ENCODE measurements around the gene NDUFV2. TPM values are rescaled to one million over a fixed set of nuclear protein-coding genes. Genes with fewer than 3 reads are reported as not detected.
A peak's percentile ranks its signal among the peaks of the same experiment; 100 is the strongest.
"Not testable (repeated sequence)": the region's sequence is repeated elsewhere in the genome, so short reads cannot be mapped to it uniquely, and the experiment has no call there.

NDUFV2 gene
- total RNA-seq, 2 donors from 2014 or later, result 40.5 to 42.5 TPM

DNA sequence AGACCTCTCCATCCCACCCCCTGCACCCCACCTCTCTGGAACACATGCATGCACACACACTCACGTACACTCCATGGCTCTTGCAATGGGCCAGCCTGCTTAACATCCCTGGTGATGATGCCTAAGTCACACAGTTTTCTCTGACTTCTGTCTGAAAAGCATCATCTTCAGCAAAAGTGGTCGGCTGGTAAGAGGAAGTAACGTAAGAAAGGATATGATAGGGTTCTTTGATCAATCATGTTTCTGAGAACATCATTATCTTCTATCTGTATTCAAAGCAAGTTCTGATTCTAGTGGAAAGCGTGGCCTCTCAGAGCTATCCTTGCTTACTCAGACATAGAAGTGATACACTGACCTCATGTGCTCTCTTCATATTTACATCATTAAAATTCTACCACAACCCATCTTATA is 11.4 kb upstream of the NDUFV2 start:
- WGBS, 2 donors, result 75 to 80% methylated on average over 4 of the region's 4 CpGs
- no peaks in the 10 kb centered on the region for H3K36me3 ChIP-seq (replicated peaks in 1 of 2; ENCODE audit: insufficient read depth in 1 of 2, low read depth in 2 of 2)
- TF ChIP-seq POLR2A (IDR thresholded peaks at IDR 0.05), result no peak
- TF ChIP-seq, protein P1, sequence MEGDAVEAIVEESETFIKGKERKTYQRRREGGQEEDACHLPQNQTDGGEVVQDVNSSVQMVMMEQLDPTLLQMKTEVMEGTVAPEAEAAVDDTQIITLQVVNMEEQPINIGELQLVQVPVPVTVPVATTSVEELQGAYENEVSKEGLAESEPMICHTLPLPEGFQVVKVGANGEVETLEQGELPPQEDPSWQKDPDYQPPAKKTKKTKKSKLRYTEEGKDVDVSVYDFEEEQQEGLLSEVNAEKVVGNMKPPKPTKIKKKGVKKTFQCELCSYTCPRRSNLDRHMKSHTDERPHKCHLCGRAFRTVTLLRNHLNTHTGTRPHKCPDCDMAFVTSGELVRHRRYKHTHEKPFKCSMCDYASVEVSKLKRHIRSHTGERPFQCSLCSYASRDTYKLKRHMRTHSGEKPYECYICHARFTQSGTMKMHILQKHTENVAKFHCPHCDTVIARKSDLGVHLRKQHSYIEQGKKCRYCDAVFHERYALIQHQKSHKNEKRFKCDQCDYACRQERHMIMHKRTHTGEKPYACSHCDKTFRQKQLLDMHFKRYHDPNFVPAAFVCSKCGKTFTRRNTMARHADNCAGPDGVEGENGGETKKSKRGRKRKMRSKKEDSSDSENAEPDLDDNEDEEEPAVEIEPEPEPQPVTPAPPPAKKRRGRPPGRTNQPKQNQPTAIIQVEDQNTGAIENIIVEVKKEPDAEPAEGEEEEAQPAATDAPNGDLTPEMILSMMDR (IDR thresholded peaks at IDR 0.05), result no peak
- DNase-seq, result no peak
- no peaks in the 10 kb centered on the region for H3K9me3 ChIP-seq
- intact Hi-C loops (cut with DNase I), result no loop called here
- no peaks in the 10 kb centered on the region for H3K27me3 ChIP-seq
- H3K4me1 ChIP-seq, result no peaks in the 10 kb centered on the region
- H3K27ac ChIP-seq, result no peak overlapping the region
- ATAC-seq, result no peak
- H3K4me3 ChIP-seq, result no peak overlapping the region

DNA sequence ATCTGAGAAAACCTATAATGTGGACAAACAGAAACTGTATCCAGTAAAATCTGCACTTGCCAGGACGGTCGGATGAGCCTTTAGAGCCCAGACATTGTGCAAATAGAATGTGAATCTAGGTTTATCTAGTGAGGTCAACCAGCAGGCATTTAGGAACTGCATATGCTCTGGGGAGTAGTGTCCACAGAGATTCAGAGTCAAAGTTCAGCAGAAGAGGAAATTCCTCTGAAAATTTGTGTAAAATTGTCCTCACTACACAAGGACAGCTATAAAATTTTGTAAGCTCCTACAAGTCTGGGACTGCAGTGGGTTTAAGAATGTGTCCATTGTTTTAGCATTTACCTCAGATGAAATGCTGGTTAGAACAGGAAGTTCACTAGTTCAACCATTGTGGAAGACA is 9.8 kb upstream of the NDUFV2 start:
- Histone ChIP-seq H3K4me1 (no peaks in the 10 kb centered on the region), H3K27me3 (no peaks in the 10 kb centered on the region), H3K27ac (no peak overlapping the region), H3K4me3 (no peak overlapping the region), H3K9me3 (no peaks in the 10 kb centered on the region), H3K36me3 (replicated peaks in 1 of 2; ENCODE audit: insufficient read depth in 1 of 2, low read depth in 2 of 2) (no peaks in the 10 kb centered on the region)
- intact Hi-C loops (cut with DNase I), result no loop called here
- WGBS, 2 donors, result 47 to 74% methylated on average over 2 of the region's 2 CpGs
- DNase-seq (no peak), ATAC-seq (no peak)
- TF ChIP-seq, protein P1 (IDR thresholded peaks at IDR 0.05), result no peak
- TF ChIP-seq POLR2A (IDR thresholded peaks at IDR 0.05), result no peak

DNA sequence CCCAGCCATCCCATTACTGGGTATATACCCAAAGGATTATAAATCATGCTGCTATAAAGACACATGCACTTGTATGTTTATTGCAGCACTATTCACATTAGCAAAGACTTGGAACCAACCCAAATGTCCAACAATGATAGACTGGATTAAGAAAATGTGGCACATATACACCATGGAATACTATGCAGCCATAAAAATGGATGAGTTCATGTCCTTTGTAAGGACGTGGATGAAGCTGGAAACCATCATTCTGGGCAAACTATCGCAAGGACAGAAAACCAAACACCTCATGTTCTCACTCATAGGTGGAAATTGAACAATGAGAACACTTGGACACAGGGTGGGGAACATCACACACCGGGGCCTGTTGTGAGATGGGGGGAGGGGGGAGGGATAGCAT is 9.4 kb upstream of the NDUFV2 start:
- DNase-seq; ATAC-seq; H3K4me3 ChIP-seq; intact Hi-C loops (cut with DNase I); H3K4me1 ChIP-seq; H3K27ac ChIP-seq; H3K9me3 ChIP-seq; H3K27me3 ChIP-seq; H3K36me3 ChIP-seq (replicated peaks in 1 of 2; ENCODE audit: insufficient read depth in 1 of 2, low read depth in 2 of 2): not testable (repeated sequence)
- WGBS, 2 donors, result 82 to 85% methylated on average over 3 of the region's 3 CpGs

DNA sequence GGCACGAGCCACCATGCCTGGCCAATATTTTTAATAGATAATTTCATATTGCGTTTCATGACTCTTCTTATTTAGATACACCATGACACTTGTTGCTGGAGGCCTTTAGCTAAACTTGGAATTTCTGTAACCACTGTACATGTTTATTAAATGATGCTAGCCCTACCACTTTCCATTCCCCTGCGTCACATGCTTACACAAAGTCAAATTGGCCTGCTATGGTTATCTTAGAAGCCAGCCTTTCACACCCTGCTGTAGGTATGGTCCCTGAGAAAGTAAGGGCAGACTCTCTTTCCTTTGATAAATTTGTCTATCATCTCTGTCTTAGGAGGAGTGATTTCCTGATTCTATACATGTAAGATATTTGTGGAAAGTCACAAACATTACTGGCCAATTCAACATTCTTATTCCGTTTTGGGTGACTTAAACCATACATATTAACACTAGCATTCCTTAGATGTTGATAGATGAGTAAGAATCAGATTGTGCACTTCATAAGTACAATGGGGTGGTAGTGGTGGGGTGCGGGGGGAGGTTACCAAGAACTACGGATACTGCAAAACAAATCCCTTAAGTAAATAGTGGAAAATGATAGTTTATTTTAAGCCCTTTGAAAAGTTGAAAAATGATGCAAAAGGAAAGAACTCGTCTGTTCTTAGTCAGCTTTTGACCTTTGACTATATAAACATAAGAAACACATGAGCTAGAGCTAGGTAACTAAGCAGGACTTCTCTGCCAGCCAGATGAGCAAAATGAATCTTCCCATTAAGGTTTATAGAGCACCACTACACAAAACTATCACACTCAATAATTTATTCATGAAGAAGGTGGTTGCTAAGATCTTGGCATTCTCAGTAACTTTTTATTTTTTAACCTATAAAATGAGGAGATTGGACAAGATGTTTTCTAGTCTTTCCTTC is 7.9 kb upstream of the NDUFV2 start:
- no peaks in the 10 kb centered on the region for H3K27me3 ChIP-seq
- DNase-seq, result no peak
- no peaks in the 10 kb centered on the region for H3K9me3 ChIP-seq
- WGBS, 2 donors, result 66 to 68% methylated on average over 7 of the region's 7 CpGs
- no peaks in the 10 kb centered on the region for H3K36me3 ChIP-seq (replicated peaks in 1 of 2; ENCODE audit: insufficient read depth in 1 of 2, low read depth in 2 of 2)
- H3K4me1 ChIP-seq, result no peaks in the 10 kb centered on the region
- no peak overlapping the region for H3K4me3 ChIP-seq
- TF ChIP-seq POLR2A (IDR thresholded peaks at IDR 0.05), result no peak
- TF ChIP-seq, protein P1 (IDR thresholded peaks at IDR 0.05), result no peak
- ATAC-seq, result no peak
- intact Hi-C loops (cut with DNase I), result no loop called here
- no peak overlapping the region for H3K27ac ChIP-seq

DNA sequence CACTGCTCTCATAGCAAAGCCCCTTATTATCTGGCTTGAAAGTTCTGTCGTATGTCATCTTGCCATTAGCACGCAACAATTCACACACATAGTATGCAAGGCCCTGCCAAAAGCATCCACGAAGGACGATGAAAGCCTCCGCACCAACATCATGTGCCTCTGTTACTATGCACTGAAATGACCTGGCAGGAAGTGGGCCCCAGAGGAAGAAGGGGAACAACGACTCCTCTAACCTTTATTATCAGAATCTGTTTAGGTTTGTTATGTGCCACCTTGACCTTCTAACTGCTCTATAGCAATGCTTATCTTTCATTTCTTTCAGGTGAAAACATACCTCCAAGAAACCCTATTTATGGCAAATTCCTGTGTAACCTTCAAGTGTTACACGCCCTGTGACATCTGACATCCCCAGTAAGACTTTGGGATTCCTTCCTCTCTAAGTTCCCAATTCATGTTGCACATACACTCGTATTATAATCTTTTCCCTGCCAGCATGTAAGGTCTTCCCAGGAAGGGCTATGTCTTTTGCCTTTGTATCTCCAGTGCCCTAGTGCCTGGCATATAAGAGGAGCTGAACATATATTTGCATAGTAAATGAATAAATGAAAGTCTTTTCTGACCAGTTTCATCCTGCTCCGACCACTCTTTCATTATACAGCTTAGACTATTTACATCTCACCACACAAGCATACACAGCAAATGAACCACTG is 7.0 kb upstream of the NDUFV2 start:
- no peak for ATAC-seq
- Histone ChIP-seq H3K27me3 (no peaks in the 10 kb centered on the region), H3K4me3 (no peak overlapping the region), H3K9me3 (no peaks in the 10 kb centered on the region), H3K4me1 (no peaks in the 10 kb centered on the region), H3K36me3 (replicated peaks in 1 of 2; ENCODE audit: insufficient read depth in 1 of 2, low read depth in 2 of 2) (no peaks in the 10 kb centered on the region), H3K27ac (no peak overlapping the region)
- 54 to 66% methylated on average over 9 of the region's 9 CpGs for WGBS, 2 donors
- TF ChIP-seq, protein P1 (IDR thresholded peaks at IDR 0.05), result no peak
- no peak for TF ChIP-seq POLR2A (IDR thresholded peaks at IDR 0.05)
- peak in 1 of 4 donors; percentile 17 for DNase-seq
- intact Hi-C loops (cut with DNase I), result no loop called here
